Nephron progenitor cell (in vitro differentiated cells): ENCODE measurements around the gene IFNL3.

Source experiments
- DNase-seq: peaks from one replicate; pipeline ENCODE4 v3.0.0; 2021
- H3K27ac Mint-ChIP-seq: 2 replicates; pipeline ENCODE4 v1.8.0; 2021; ENCODE audit warnings: mild to moderate bottlenecking, moderate library complexity, mixed read lengths
- H3K27me3 Mint-ChIP-seq: 2 replicates; pipeline ENCODE4 v1.8.0; 2021; ENCODE audit warnings: mild to moderate bottlenecking, low read depth, mixed read lengths; ENCODE audit not compliant: poor library complexity
- H3K36me3 Mint-ChIP-seq: 2 replicates; pipeline ENCODE4 v1.8.0; 2021; ENCODE audit warnings: low read depth, mixed read lengths
- H3K4me1 Mint-ChIP-seq: 2 replicates; pipeline ENCODE4 v1.8.0; 2021; ENCODE audit warnings: mixed read lengths
- H3K4me3 Mint-ChIP-seq: 2 replicates; pipeline ENCODE4 v1.8.0; 2021; ENCODE audit warnings: mild to moderate bottlenecking, moderate library complexity, mixed read lengths
- H3K9me3 Mint-ChIP-seq: 2 replicates; pipeline ENCODE4 v1.8.0; 2021; ENCODE audit warnings: mild to moderate bottlenecking, moderate library complexity, mixed read lengths
- TF ChIP-seq, protein P1 (sequence below): fragments of 200-600 bp; sonication (generic); IDR thresholded peaks from 2 replicates; pipeline ENCODE4 v1.5.0; 2021; ENCODE audit warnings: antibody characterized with exemption

The IFNL3 gene

DNA sequence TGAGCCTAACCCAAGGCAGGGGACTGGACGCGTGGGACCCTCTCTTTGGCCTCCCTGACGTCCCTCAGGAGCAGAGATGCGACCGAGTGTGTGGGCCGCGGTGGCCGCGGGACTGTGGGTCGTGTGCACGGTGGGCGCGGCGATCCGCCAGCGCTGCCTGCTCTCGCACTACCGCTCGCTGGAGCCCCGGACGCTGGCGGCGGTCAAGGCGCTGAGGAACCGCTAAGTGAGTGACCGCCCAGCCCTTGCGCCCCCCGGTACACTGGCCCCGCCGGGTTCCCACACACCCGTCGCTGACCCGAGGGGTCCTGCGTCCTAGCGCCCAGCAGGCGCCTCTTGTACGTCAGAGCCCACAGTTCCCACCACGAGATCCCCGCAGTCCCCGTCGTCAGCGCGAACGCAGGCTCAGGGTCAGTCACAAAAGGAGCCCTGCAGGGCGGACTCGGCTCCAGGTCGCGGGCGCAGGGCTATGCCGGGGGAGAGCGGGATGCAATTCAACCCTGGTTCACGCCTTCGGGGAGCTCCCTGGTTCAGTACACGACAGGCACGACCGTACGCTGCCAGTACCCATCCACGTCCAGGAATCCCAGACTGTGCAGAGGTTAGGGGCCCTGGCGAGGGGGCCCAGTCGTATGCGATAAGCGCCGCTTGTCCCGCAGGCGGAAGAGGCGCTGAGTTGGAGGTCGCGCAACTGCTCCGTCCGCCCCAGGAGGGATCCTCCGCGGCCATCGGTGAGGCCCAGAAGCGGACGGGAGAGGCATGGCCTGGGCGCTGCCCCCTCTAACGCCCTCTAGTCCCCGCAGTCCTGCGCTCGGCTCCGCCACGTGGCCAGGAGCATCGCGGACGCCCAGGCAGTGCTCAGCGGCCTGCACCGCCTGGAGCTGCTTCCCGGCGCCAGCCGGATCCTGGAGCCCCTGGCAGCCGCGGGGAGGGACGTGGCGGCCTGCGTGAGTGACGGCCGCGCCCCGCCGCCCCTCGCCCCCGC, 19.8 kb upstream of the IFNL3 start:
- peak overlapping the region; percentile 34 for H3K4me3 Mint-ChIP-seq

DNA sequence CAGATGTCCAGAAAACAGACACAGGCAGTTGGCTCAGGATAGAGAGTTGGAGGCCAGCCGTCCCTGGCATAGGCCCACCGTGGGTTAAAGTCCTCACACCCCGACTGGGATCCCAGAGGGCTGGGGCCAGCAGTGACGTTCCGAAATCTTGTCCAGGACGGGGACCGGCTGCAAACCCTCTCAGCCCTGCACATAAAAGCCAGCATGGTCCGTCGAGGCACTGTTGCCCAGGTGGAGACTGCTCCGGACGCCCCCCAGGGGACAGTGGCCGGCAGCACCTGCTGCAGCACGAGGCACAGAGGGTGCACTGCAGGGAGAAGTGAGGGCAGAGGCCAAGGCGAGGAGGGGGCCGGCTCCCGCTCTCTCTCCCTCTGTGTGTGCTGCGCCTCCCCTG, 19.1 kb upstream of the IFNL3 start:
- Mint-ChIP-seq H3K36me3 (no peaks in the 10 kb centered on the region), H3K9me3 (no peaks in the 10 kb centered on the region), H3K27ac (no peak overlapping the region), H3K4me3 (peak overlapping the region; percentile 34), H3K4me1 (peaks cover 6% of the 10 kb centered on the region), H3K27me3 (peaks cover 85% of the 10 kb centered on the region)
- TF ChIP-seq, protein P1, sequence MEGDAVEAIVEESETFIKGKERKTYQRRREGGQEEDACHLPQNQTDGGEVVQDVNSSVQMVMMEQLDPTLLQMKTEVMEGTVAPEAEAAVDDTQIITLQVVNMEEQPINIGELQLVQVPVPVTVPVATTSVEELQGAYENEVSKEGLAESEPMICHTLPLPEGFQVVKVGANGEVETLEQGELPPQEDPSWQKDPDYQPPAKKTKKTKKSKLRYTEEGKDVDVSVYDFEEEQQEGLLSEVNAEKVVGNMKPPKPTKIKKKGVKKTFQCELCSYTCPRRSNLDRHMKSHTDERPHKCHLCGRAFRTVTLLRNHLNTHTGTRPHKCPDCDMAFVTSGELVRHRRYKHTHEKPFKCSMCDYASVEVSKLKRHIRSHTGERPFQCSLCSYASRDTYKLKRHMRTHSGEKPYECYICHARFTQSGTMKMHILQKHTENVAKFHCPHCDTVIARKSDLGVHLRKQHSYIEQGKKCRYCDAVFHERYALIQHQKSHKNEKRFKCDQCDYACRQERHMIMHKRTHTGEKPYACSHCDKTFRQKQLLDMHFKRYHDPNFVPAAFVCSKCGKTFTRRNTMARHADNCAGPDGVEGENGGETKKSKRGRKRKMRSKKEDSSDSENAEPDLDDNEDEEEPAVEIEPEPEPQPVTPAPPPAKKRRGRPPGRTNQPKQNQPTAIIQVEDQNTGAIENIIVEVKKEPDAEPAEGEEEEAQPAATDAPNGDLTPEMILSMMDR: no peak
- no peak for DNase-seq

More for the DNA sequence above, 19.8 kb upstream of the IFNL3 start:
- Mint-ChIP-seq H3K4me1 (peaks cover 6% of the 10 kb centered on the region), H3K36me3 (no peaks in the 10 kb centered on the region), H3K9me3 (no peaks in the 10 kb centered on the region), H3K27ac (no peak overlapping the region), H3K27me3 (peaks cover 89% of the 10 kb centered on the region)
- TF ChIP-seq, protein P1: no peak
- peak; percentile 62 for DNase-seq

DNA sequence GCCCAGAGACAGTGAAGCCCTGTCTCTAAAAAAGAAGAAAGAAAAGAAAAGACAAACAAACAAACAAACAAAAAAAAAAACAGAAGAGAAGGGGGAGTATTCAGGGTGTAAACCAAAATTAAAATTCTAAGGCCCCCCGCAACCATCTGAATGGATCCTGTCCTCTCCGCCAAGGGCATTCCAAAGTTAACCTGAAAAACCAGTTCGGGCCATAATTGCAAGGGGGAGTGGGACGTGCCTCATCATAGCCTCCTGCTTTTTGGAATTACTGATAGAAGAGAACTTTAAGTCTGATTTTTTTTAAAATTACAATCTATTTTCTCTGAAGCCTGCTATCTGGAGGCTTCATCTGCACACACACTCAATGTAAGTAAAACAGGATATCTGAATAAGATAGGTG, 17.7 kb upstream of the IFNL3 start:
- Mint-ChIP-seq H3K4me3 (no peak overlapping the region), H3K27me3 (peaks cover 83% of the 10 kb centered on the region)

DNA sequence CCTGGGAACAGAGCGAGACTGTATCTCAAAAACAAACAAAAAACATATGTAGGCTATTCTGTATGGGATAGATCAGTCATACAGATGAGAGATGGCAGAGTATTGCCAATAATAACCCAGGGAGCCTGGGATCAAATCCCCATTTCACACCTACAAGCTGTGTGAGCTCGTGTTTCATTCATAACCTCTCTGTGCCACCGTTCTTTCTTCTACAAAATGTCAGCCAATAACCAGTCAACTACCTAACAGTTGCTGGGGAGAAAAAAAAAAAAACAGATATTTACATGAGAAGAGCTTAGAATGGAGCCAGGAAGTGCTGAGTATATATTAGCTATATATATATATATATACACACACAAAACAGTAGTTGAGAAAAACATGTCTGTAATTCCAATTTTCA, 16.9 kb upstream of the IFNL3 start:
- H3K4me3 Mint-ChIP-seq: no peak overlapping the region
- no peak overlapping the region for H3K27ac Mint-ChIP-seq
- no peak for DNase-seq
- peaks cover 82% of the 10 kb centered on the region for H3K27me3 Mint-ChIP-seq
- peaks cover 14% of the 10 kb centered on the region for H3K4me1 Mint-ChIP-seq
- peaks cover 7% of the 10 kb centered on the region for H3K9me3 Mint-ChIP-seq
- no peaks in the 10 kb centered on the region for H3K36me3 Mint-ChIP-seq
- TF ChIP-seq, protein P1: no peak

More for the DNA sequence above, 17.7 kb upstream of the IFNL3 start:
- H3K36me3 Mint-ChIP-seq: no peaks in the 10 kb centered on the region
- no peak for DNase-seq
- no peak overlapping the region for H3K27ac Mint-ChIP-seq
- H3K4me1 Mint-ChIP-seq: peaks cover 14% of the 10 kb centered on the region
- peaks cover 3% of the 10 kb centered on the region for H3K9me3 Mint-ChIP-seq
- TF ChIP-seq, protein P1: no peak

DNA sequence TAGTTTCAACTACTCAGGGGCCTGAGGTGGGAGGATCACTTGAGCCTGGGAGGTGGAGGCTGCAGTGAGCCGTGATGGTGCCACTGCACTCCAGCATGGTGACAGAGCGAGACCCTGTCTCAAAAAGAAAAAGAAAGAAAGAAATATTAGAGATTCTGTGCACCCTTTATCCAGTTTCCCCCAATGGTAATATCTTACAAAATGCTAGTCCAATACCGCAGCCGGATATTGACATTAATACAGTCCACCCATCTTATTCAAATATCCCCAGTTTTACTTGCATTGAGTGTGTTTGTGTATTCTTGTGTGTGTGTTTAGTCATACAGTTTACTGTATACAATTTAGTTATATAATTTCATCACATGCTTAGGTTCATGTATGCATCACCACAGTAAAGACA, 12.4 kb upstream of the IFNL3 start:
- no peak overlapping the region for H3K27ac Mint-ChIP-seq
- no peaks in the 10 kb centered on the region for H3K36me3 Mint-ChIP-seq
- peaks cover 79% of the 10 kb centered on the region for H3K27me3 Mint-ChIP-seq
- DNase-seq: no peak
- TF ChIP-seq, protein P1: no peak
- H3K4me3 Mint-ChIP-seq: no peak overlapping the region
- peaks cover 7% of the 10 kb centered on the region for H3K9me3 Mint-ChIP-seq
- H3K4me1 Mint-ChIP-seq: peaks cover 8% of the 10 kb centered on the region
